Liver (tissue), 9 donors: ENCODE results near the gene CASP10. TPM values are rescaled to one million over a fixed set of nuclear protein-coding genes. Genes with fewer than 3 reads are reported as not detected.

ENCODE experiments used
- DNase-seq: peaks from one replicate; pipeline ENCODE4 v3.0.0-alpha.2; 2017; ENCODE audit warnings: low spot score
- H3K27ac ChIP-seq, 2 donors: one replicate each; pipeline ENCODE4 v1.7.0; 2013; ENCODE audit warnings: inconsistent platforms in 2 of 2, low read length in 2 of 2, control low read depth in 1 of 2, low read depth in 1 of 2, mild to moderate bottlenecking in 1 of 2
- H3K27me3 ChIP-seq, 4 donors: one replicate each; pipeline versions ENCODE4 v1.6.1 to v1.7.0; 2013; ENCODE audit warnings: low read length in 3 of 4, inconsistent platforms in 1 of 4, mild to moderate bottlenecking in 1 of 4, moderate library complexity in 1 of 4; ENCODE audit not compliant: control insufficient read depth in 4 of 4, insufficient read depth in 4 of 4
- H3K36me3 ChIP-seq, 4 donors: one replicate each; pipeline versions ENCODE4 v1.6.1 to v1.7.0; 2013; ENCODE audit warnings: low read length in 3 of 4, mild to moderate bottlenecking in 3 of 4, low read depth in 1 of 4, moderate library complexity in 1 of 4; ENCODE audit not compliant: control insufficient read depth in 4 of 4, insufficient read depth in 3 of 4
- H3K4me1 ChIP-seq, 4 donors: one replicate each; pipeline versions ENCODE4 v1.6.1 to v1.7.0; 2013; ENCODE audit warnings: low read length in 3 of 4, mild to moderate bottlenecking in 3 of 4, moderate library complexity in 1 of 4; ENCODE audit not compliant: control insufficient read depth in 4 of 4, insufficient read depth in 4 of 4
- H3K4me3 ChIP-seq, 3 donors: one replicate each; pipeline versions ENCODE4 v1.6.1 to v1.7.0; 2013; ENCODE audit warnings: low read length in 3 of 3, control low read depth in 1 of 3, low read depth in 1 of 3, mild to moderate bottlenecking in 1 of 3
- H3K9ac ChIP-seq, 2 donors: one replicate each; pipeline ENCODE4 v1.7.0; 2013; ENCODE audit warnings: low read length in 2 of 2, mild to moderate bottlenecking in 2 of 2, moderate library complexity in 2 of 2, control low read depth in 1 of 2, low read depth in 1 of 2
- H3K9me3 ChIP-seq, 4 donors: one replicate each; pipeline versions ENCODE4 v1.6.1 to v1.7.0; 2013; ENCODE audit warnings: low read length in 3 of 4; ENCODE audit not compliant: control insufficient read depth in 4 of 4
- FOXA1 ChIP-seq: IDR thresholded peaks from 2 replicates; pipeline ENCODE4 v1.6.1; 2016; ENCODE audit warnings: antibody characterized with exemption
- FOXA2 ChIP-seq: IDR thresholded peaks from 2 replicates; pipeline ENCODE4 v1.6.1; 2016; ENCODE audit warnings: antibody characterized with exemption
- HNF4A ChIP-seq, 2 donors: conservative IDR thresholded peaks; 2 replicates each; pipeline ENCODE4 v1.6.1; 2016; ENCODE audit warnings: antibody characterized with exemption in 2 of 2, mild to moderate bottlenecking in 2 of 2
- HNF4G ChIP-seq: IDR thresholded peaks from 2 replicates; pipeline ENCODE4 v1.6.1; 2016; ENCODE audit warnings: antibody characterized with exemption
- RAD21 ChIP-seq, 2 donors: IDR thresholded peaks; 2 replicates each; pipeline ENCODE4 v1.6.1; 2016; ENCODE audit warnings: antibody characterized with exemption in 2 of 2, mild to moderate bottlenecking in 2 of 2
- RXRA ChIP-seq, 2 donors: IDR thresholded peaks; 2 replicates each; pipeline ENCODE4 v1.6.1; 2017 to 2018; ENCODE audit warnings: antibody characterized with exemption in 2 of 2, mild to moderate bottlenecking in 1 of 2
- YY1 ChIP-seq: IDR thresholded peaks from 2 replicates; pipeline ENCODE4 v1.6.1; 2016; ENCODE audit warnings: antibody characterized with exemption, mild to moderate bottlenecking
- WGBS: extraction: QIAGEN DNeasy Blood & Tissue Kit; methylation state at CpG from one replicate; pipeline ENCODE4 v1.1.7; 2013; 5-methylcytosine and 5-hydroxymethylcytosine counted together
- polyA plus RNA-seq, 2 donors: library from polyadenylated mRNA; stranded (reverse) in 1 of 2; unstranded in 1 of 2; fragments of 200-250 nt in 1 of 2; fragments of >200 nt in 1 of 2; fragmentation: Nextera tagmentation in 1 of 2; extraction: Ambion mirVana in 1 of 2; gene quantifications; one replicate each; pipeline versions ENCODE4 v1.2.1 to v1.2.3, GENCODE V29; 2013 to 2015
- total RNA-seq, 2 donors: library from RNA; depleted of rRNA; stranded (reverse); fragments of >200 nt; gene quantifications; one replicate each; pipeline ENCODE4 v1.2.3, GENCODE V29; 2014
- TF ChIP-seq, protein P1 (sequence below): IDR thresholded peaks from 2 replicates; pipeline ENCODE4 v1.6.1; 2016; ENCODE audit warnings: antibody characterized with exemption, mild to moderate bottlenecking
- TF ChIP-seq, protein P2 (sequence below): fragments of 150-350 bp; IDR thresholded peaks from 2 replicates; pipeline ENCODE4 v1.5.1; 2017; ENCODE audit warnings: improper control_type of control experiment, low read depth, low read length; ENCODE audit not compliant: missing input control
- donor health status: healthy.
- donor health status: healthy.
- donor health status: healthy.
- donor health status: healthy.
- donor health status: healthy.

Gene CASP10
- total and polyA plus RNA-seq, 4 donors = 2.2 to 13.6 (median 5.6) TPM

DNA sequence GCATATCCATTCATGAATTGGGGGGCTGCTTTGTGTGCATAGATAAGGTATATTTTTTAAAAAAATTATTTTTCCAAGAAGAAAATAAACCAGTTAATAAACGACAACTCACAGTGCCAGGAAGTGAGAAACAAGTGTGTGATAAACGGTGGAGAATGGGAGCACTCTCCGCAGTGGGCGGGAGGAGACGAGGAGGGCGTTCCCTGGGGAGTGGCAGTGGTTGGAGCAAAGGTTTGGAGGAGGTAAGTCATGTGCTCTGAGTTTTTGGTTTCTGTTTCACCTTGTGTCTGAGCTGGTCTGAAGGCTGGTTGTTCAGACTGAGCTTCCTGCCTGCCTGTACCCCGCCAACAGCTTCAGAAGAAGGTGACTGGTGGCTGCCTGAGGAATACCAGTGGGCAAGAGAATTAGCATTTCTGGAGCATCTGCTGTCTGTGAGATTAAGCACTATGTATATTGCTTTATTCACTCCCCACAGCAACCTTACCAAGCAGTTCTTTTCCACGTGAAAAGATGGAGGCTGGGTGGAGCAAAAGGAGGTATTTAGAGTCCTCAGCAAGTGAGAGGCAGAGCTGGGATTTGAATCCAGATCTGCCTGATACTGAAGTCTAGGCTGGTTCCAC, 50.4 kb downstream of the CASP10 start (continued):
- TF ChIP-seq, protein P1, sequence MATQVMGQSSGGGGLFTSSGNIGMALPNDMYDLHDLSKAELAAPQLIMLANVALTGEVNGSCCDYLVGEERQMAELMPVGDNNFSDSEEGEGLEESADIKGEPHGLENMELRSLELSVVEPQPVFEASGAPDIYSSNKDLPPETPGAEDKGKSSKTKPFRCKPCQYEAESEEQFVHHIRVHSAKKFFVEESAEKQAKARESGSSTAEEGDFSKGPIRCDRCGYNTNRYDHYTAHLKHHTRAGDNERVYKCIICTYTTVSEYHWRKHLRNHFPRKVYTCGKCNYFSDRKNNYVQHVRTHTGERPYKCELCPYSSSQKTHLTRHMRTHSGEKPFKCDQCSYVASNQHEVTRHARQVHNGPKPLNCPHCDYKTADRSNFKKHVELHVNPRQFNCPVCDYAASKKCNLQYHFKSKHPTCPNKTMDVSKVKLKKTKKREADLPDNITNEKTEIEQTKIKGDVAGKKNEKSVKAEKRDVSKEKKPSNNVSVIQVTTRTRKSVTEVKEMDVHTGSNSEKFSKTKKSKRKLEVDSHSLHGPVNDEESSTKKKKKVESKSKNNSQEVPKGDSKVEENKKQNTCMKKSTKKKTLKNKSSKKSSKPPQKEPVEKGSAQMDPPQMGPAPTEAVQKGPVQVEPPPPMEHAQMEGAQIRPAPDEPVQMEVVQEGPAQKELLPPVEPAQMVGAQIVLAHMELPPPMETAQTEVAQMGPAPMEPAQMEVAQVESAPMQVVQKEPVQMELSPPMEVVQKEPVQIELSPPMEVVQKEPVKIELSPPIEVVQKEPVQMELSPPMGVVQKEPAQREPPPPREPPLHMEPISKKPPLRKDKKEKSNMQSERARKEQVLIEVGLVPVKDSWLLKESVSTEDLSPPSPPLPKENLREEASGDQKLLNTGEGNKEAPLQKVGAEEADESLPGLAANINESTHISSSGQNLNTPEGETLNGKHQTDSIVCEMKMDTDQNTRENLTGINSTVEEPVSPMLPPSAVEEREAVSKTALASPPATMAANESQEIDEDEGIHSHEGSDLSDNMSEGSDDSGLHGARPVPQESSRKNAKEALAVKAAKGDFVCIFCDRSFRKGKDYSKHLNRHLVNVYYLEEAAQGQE = peak; percentile 52
- TF ChIP-seq, protein P2, sequence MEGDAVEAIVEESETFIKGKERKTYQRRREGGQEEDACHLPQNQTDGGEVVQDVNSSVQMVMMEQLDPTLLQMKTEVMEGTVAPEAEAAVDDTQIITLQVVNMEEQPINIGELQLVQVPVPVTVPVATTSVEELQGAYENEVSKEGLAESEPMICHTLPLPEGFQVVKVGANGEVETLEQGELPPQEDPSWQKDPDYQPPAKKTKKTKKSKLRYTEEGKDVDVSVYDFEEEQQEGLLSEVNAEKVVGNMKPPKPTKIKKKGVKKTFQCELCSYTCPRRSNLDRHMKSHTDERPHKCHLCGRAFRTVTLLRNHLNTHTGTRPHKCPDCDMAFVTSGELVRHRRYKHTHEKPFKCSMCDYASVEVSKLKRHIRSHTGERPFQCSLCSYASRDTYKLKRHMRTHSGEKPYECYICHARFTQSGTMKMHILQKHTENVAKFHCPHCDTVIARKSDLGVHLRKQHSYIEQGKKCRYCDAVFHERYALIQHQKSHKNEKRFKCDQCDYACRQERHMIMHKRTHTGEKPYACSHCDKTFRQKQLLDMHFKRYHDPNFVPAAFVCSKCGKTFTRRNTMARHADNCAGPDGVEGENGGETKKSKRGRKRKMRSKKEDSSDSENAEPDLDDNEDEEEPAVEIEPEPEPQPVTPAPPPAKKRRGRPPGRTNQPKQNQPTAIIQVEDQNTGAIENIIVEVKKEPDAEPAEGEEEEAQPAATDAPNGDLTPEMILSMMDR = no peak
- no peak for TF ChIP-seq FOXA2

GRCh38 chr2:201233812-201234662, 51.1 kb downstream of the CASP10 start:
- Histone ChIP-seq H3K9ac (peak overlapping the region; percentile 57 to 80), H3K4me1 (peaks cover 6 to 30% (median 24%) of the 10 kb centered on the region in 4 donors), H3K27ac (peak overlapping the region; percentile 83 to 87), H3K27me3 (no peaks in the 10 kb centered on the region), H3K4me3 (peak overlapping the region; percentile 61 to 95 (median 82)), H3K36me3 (no peaks in the 10 kb centered on the region), H3K9me3 (no peaks in the 10 kb centered on the region)
- 67% methylated on average over 21 of the region's 21 CpGs for WGBS
- no peak for TF ChIP-seq RXRA (IDR thresholded peaks at IDR 0.05)
- TF ChIP-seq RAD21 (IDR thresholded peaks at IDR 0.05) = no peak
- TF ChIP-seq YY1 = no peak
- no peak for TF ChIP-seq FOXA1
- no peak for TF ChIP-seq HNF4A (conservative IDR thresholded peaks at IDR 0.05)
- TF ChIP-seq, protein P1 = no peak
- TF ChIP-seq HNF4G = no peak
- no peak for DNase-seq
